HG03460 (cell line): Measurements from ENCODE around the gene FAM110C.

Source experiments
- ATAC-seq: cut with Tn5 transposase; IDR thresholded peaks from one replicate; pipeline ENCODE4 v1.9.1; 2021; ENCODE audit not compliant: unreplicated experiment

FAM110C gene

DNA sequence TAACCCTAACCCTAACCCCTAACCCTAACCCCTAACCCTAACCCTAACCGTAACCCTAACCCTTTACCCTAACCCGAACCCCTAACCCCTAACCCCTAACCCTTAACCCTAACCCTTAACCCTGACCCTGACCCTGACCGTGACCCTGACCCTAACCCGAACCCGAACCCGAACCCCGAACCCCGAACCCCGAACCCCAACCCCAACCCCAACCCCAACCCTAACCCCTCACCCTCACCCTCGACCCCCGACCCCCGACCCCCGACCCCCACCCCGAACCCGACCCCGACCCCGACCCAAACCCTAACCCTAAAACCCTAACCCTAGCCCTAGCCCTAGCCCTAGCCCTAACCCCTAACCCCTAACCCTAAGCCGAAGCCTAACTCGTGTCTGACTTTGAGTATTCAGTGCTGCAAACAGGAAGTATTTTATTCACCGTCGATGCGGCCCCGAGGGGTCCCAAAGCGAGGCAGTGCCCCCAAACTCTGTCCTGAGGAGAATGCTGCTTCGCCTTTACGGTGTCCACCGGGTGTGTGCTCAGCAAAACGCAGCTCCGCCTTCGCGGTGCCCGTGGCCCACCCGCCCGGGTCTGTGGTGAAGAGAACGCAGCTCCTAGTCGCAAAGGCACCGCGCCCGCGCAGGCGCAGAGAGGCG is 36.0 kb downstream of the FAM110C start:
- no peak for ATAC-seq
